Activated CD4-positive, alpha-beta memory T cell treated with anti-CD3 and anti-CD28 coated beads, Interleukin-2, amount 10 ng/mL, durations not matched to agents 7 days and 5 days (primary cell): ENCODE results near the gene ITGA3. TPM values are rescaled to one million over a fixed set of nuclear protein-coding genes. Genes with fewer than 3 reads are reported as not detected.
"Not testable (repeated sequence)": the region's sequence is repeated elsewhere in the genome, so short reads cannot be mapped to it uniquely, and the experiment has no call there.

ENCODE experiments used
- CTCF ChIA-PET: fragments of 350-600 bp; sonication (Branson Sonifier 250); formaldehyde crosslinking; loops from one replicate; lab custom pipeline; 2021; ENCODE audit warnings: antibody characterized with exemption, inconsistent platforms; lab: Charles Lee
- POLR2A ChIA-PET: fragments of 350-600 bp; sonication (Branson Sonifier 250); formaldehyde crosslinking; loops from one replicate; lab custom pipeline; 2021; ENCODE audit warnings: antibody characterized with exemption; lab: Charles Lee
- DNase-seq: peaks from one replicate; pipeline ENCODE4 v3.0.0-alpha.2; 2020
- H3K27ac Mint-ChIP-seq: one replicate; pipeline ENCODE4 v1.8.0; 2021; ENCODE audit warnings: mild to moderate bottlenecking, mixed read lengths
- H3K27me3 Mint-ChIP-seq: one replicate; pipeline ENCODE4 v1.8.0; 2021; ENCODE audit warnings: mixed read lengths
- H3K36me3 Mint-ChIP-seq: one replicate; pipeline ENCODE4 v1.8.0; 2021; ENCODE audit warnings: low read depth, mixed read lengths
- H3K4me1 Mint-ChIP-seq: one replicate; pipeline ENCODE4 v1.8.0; 2021; ENCODE audit warnings: mixed read lengths
- H3K4me3 Mint-ChIP-seq: one replicate; pipeline ENCODE4 v1.8.0; 2021; ENCODE audit warnings: mild to moderate bottlenecking, mixed read lengths
- H3K9me3 Mint-ChIP-seq: one replicate; pipeline ENCODE4 v1.8.0; 2021; ENCODE audit warnings: mixed read lengths
- total RNA-seq, 2 experiments: library from RNA; stranded (reverse); gene quantifications; one replicate each; pipeline ENCODE4 v1.2.3, GENCODE V29; 2021

ITGA3 gene
- total RNA-seq, 2 experiments from 2014 or later = 12.5 to 13.4 TPM

DNA sequence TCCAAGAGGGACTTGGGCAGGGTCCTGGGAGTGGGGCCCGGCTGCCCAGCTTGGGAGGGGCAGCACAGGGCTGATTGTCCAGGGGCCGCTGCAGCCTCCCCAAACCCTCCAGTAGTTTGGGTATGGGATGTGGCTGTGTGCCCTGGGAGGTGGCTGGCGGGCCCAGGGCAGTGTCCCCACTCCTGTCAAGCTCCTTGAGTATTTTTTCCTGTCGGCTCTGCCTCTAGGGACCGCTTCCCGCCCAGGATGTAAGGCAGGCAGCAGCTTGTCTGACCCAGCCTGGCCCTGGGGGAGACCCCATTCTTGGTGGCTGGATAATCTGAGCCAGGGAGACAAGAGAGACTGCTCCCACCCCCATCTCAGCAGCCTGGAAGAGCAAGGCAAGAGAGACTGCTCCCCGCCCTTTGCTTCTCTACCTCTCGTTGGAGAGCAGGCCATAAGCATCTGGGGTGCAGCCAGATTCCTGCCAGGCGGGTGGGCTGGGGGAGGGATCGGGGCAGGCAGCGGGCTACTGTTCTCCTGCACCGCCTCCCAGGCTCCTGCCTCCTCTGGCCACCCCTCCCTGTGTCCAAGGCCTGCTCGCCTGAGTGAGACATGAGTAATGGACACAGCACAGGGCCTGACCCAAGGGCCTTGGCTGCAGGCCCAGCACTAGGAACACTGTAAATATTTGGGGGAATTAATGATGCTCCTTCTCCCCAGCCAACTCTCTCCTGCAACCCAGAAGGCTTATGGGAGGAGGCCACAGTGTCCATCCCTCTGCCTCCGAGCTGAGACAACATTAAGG lies 18.4 kb upstream of the ITGA3 start:
- Mint-ChIP-seq H3K4me3 (no peak overlapping the region), H3K9me3 (no peaks in the 10 kb centered on the region)
- CTCF ChIA-PET = no interaction called here

GRCh38 chr17:50039058-50039457 lies 16.9 kb upstream of the ITGA3 start:
- DNase-seq = no peak
- peaks cover 18% of the 10 kb centered on the region for H3K27me3 Mint-ChIP-seq
- H3K4me1 Mint-ChIP-seq = no peaks in the 10 kb centered on the region
- no peak overlapping the region for H3K27ac Mint-ChIP-seq
- H3K36me3 Mint-ChIP-seq = no peaks in the 10 kb centered on the region
- H3K4me3 Mint-ChIP-seq = no peak overlapping the region
- H3K9me3 Mint-ChIP-seq = no peaks in the 10 kb centered on the region
- ChIA-PET POLR2A (no interaction called here), CTCF (interaction anchor here (1.0 kb wide), 1 partner anchor 55 kb away, joined by 3 read pairs; no protein-coding TSS in a partner anchor)

More for the DNA sequence above, 18.4 kb upstream of the ITGA3 start:
- Mint-ChIP-seq H3K27ac (no peak overlapping the region), H3K27me3 (peaks cover 21% of the 10 kb centered on the region), H3K36me3 (no peaks in the 10 kb centered on the region), H3K4me1 (no peaks in the 10 kb centered on the region)
- POLR2A ChIA-PET = no interaction called here
- no peak for DNase-seq

- H3K36me3 Mint-ChIP-seq, DNase-seq, H3K4me3 Mint-ChIP-seq, POLR2A ChIA-PET, H3K4me1 Mint-ChIP-seq, H3K27ac Mint-ChIP-seq, CTCF ChIA-PET, H3K9me3 Mint-ChIP-seq: not testable (repeated sequence)
- H3K27me3 Mint-ChIP-seq = peaks cover 17% of the 10 kb centered on the region
Observed at GRCh38 chr17:50040496-50040895, 15.4 kb upstream of the ITGA3 start.

GRCh38 chr17:50042211-50042610 lies 13.7 kb upstream of the ITGA3 start:
- no peak for DNase-seq
- Mint-ChIP-seq H3K36me3 (no peaks in the 10 kb centered on the region), H3K4me3 (no peak overlapping the region), H3K9me3 (no peaks in the 10 kb centered on the region), H3K4me1 (peaks cover 2% of the 10 kb centered on the region), H3K27me3 (peaks cover 16% of the 10 kb centered on the region), H3K27ac (no peak overlapping the region)
- ChIA-PET POLR2A (no interaction called here), CTCF (no interaction called here)

DNA sequence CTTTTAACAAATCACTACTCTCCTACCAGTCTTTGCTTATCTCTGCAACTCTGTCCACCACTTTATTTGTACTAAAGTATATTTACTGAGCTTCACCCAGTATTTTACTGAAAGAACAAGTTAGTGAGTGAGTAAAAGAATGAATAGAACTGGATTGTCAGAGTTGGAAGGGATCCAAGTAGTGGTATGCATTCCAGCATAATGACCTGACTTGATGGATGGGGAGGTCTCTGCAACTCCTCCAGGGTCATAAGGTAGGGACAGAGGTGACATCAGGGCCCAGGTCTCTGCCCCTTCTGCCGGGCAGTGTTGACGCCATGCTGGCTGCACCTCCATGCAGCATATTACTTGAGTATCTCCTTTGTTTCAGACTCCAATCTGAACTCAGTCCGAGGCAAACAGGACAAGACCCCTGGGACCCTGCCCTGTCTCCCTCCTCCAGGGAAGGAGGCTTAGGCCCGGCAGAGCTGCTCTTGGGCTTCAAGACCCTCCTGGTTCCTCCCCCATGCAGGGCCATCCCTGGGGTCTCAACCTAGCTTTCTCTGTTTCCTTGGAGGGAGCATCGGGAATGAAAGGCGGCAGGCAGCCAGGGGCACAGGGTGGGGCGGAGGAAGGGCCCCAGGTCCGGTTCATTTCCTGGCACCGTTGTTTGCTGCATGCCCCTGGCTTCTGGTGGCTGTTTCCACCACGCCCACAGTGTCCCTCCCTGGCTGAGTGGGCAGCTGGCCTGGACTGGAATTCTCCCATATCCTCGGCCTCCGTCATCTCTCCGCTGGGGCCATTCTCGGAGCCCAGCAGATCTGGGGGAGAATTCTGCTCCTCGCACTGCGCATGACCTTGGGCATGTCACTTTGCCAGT lies 12.4 kb upstream of the ITGA3 start:
- H3K4me1 Mint-ChIP-seq = peaks cover 9% of the 10 kb centered on the region
- no peak for DNase-seq
- ChIA-PET POLR2A (no interaction called here), CTCF (no interaction called here)
- peaks cover 16% of the 10 kb centered on the region for H3K27me3 Mint-ChIP-seq
- H3K36me3 Mint-ChIP-seq = no peaks in the 10 kb centered on the region
- no peak overlapping the region for H3K4me3 Mint-ChIP-seq
- H3K9me3 Mint-ChIP-seq = no peaks in the 10 kb centered on the region
- H3K27ac Mint-ChIP-seq = no peak overlapping the region

DNA sequence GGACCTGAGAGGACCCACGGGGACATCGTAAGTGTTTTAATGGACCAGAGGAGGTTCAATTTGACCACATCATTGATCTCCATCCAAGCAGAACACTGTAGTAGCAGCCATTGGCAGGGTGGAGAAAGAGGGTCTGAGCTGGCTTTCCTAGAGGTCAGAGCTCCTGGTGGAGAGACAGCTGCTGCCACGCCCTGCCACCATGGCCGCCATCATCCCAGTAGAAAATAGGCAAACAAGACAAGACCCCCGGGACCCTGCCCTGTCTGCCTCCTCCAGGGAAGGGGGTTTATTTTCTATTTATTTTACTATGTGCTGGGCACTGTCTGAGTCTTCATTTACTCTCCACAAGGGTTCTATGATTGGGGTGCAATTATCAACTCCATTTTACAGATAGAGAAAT lies 11.4 kb upstream of the ITGA3 start:
- no peaks in the 10 kb centered on the region for H3K36me3 Mint-ChIP-seq
- no peak overlapping the region for H3K4me3 Mint-ChIP-seq
- CTCF ChIA-PET = no interaction called here
- DNase-seq = no peak
- POLR2A ChIA-PET = no interaction called here
- peaks cover 16% of the 10 kb centered on the region for H3K27me3 Mint-ChIP-seq
- peaks cover 13% of the 10 kb centered on the region for H3K4me1 Mint-ChIP-seq
- no peaks in the 10 kb centered on the region for H3K9me3 Mint-ChIP-seq
- H3K27ac Mint-ChIP-seq = no peak overlapping the region

GRCh38 chr17:50045154-50045553 lies 10.8 kb upstream of the ITGA3 start:
- no peaks in the 10 kb centered on the region for H3K36me3 Mint-ChIP-seq
- H3K27ac Mint-ChIP-seq = no peak overlapping the region
- H3K4me3 Mint-ChIP-seq = no peak overlapping the region
- ChIA-PET CTCF (interaction anchor here (1.4 kb wide), 1 partner anchor 49 kb away, joined by 4 read pairs; no protein-coding TSS in a partner anchor), POLR2A (no interaction called here)
- DNase-seq = no peak
- peaks cover 16% of the 10 kb centered on the region for H3K27me3 Mint-ChIP-seq
- peaks cover 16% of the 10 kb centered on the region for H3K4me1 Mint-ChIP-seq
- no peaks in the 10 kb centered on the region for H3K9me3 Mint-ChIP-seq

GRCh38 chr17:50046179-50046578 lies 9.7 kb upstream of the ITGA3 start:
- Mint-ChIP-seq H3K9me3 (no peaks in the 10 kb centered on the region), H3K4me3 (no peak overlapping the region), H3K27ac (no peak overlapping the region), H3K4me1 (peaks cover 27% of the 10 kb centered on the region), H3K27me3 (peaks cover 12% of the 10 kb centered on the region), H3K36me3 (no peaks in the 10 kb centered on the region)
- ChIA-PET POLR2A (no interaction called here), CTCF (interaction anchor here (1.2 to 1.4 kb wide), 2 partner anchors 9 to 48 kb away, joined by 4 read pairs; no protein-coding TSS in a partner anchor)
- DNase-seq = no peak

- no peak for DNase-seq
- POLR2A ChIA-PET = no interaction called here
- Mint-ChIP-seq H3K27ac (no peak overlapping the region), H3K27me3 (peaks cover 9% of the 10 kb centered on the region), H3K4me3 (no peak overlapping the region), H3K4me1 (peaks cover 32% of the 10 kb centered on the region), H3K9me3 (no peaks in the 10 kb centered on the region), H3K36me3 (no peaks in the 10 kb centered on the region)
- CTCF ChIA-PET = interaction anchor here (1.2 to 1.4 kb wide), 2 partner anchors 8 to 48 kb away, joined by 4 read pairs; no protein-coding TSS in a partner anchor
Observed at GRCh38 chr17:50046667-50047066, 9.2 kb upstream of the ITGA3 start.

- Mint-ChIP-seq H3K4me1 (peaks cover 36% of the 10 kb centered on the region), H3K36me3 (no peaks in the 10 kb centered on the region), H3K9me3 (no peaks in the 10 kb centered on the region), H3K27ac (no peak overlapping the region), H3K4me3 (no peak overlapping the region), H3K27me3 (peaks cover 6% of the 10 kb centered on the region)
- ChIA-PET CTCF (interaction anchor here (1.5 kb wide), 1 partner anchor 40 kb away, joined by 3 read pairs; no protein-coding TSS in a partner anchor), POLR2A (no interaction called here)
- DNase-seq = no peak
Observed at GRCh38 chr17:50047083-50047482, 8.8 kb upstream of the ITGA3 start.

GRCh38 chr17:50047488-50048126 lies 8.3 kb upstream of the ITGA3 start:
- POLR2A ChIA-PET = no interaction called here
- CTCF ChIA-PET = interaction anchor here (1.5 kb wide), 1 partner anchor 40 kb away, joined by 3 read pairs; no protein-coding TSS in a partner anchor

DNA sequence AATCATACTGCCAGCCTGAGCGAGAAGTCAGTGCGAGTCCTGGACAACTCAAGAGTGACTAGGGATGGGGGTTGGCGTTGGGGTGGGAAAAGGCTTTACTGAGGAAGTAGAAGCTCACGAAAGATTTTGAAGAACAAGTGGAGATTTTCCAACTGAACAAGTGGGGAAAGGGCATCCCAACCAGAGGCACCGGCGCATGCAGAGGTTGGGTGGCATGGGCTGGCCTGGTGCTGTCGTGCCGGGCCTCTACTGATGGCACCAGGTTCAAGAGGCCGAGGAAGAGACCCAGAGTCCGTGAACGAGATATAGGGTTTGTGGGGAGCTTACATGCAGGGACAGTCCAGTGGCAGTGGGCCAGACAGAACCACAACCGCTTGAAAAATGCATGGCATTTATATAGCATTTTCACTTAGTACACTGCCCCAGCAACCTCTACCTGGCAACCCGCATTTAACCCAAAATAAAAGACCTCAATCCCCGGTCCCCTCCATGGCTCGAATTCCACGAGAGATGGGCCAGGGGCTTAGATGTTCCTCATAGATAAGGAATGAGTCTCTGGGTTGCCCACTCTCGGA lies 7.7 kb upstream of the ITGA3 start:
- H3K27ac Mint-ChIP-seq = no peak overlapping the region
- peaks cover 6% of the 10 kb centered on the region for H3K27me3 Mint-ChIP-seq
- H3K4me3 Mint-ChIP-seq = no peak overlapping the region
- H3K36me3 Mint-ChIP-seq = no peaks in the 10 kb centered on the region
- no peaks in the 10 kb centered on the region for H3K9me3 Mint-ChIP-seq
- peaks cover 47% of the 10 kb centered on the region for H3K4me1 Mint-ChIP-seq
- ChIA-PET POLR2A (no interaction called here), CTCF (interaction anchor here (1.5 kb wide), 1 partner anchor 39 kb away, joined by 3 read pairs; no protein-coding TSS in a partner anchor)
- DNase-seq = no peak

More at GRCh38 chr17:50047488-50048126, 8.3 kb upstream of the ITGA3 start:
- DNase-seq = no peak
- Mint-ChIP-seq H3K9me3 (no peaks in the 10 kb centered on the region), H3K4me3 (no peak overlapping the region), H3K27ac (no peak overlapping the region), H3K4me1 (peaks cover 41% of the 10 kb centered on the region), H3K27me3 (peaks cover 6% of the 10 kb centered on the region), H3K36me3 (no peaks in the 10 kb centered on the region)
